NT2/D1 (cell line): ENCODE measurements around the gene COQ2.
"Not testable (repeated sequence)": the region's sequence is repeated elsewhere in the genome, so short reads cannot be mapped to it uniquely, and the experiment has no call there.

ENCODE experiments used
- SUZ12 ChIP-seq: IDR thresholded peaks from 2 replicates; pipeline ENCODE4 v1.6.1; 2011; ENCODE audit not compliant: insufficient read length, insufficient read depth; ENCODE audit errors: extremely low read depth
- YY1 ChIP-seq: IDR thresholded peaks from 2 replicates; pipeline ENCODE4 v1.6.1; 2011; ENCODE audit not compliant: insufficient read length, insufficient read depth
- ZNF274 ChIP-seq: IDR thresholded peaks from 2 replicates; pipeline ENCODE4 v1.6.1; 2011; ENCODE audit warnings: mild to moderate bottlenecking, low read depth, low read length

GRCh38 chr4:83273926-83274325 lies 10.7 kb downstream of the COQ2 start:
- not testable (repeated sequence) for TF ChIP-seq ZNF274, YY1, SUZ12
